Ovary (tissue), 3 donors: ENCODE data around the gene FSTL1.

Experiments used
- EP300 ChIP-seq: sonication (generic); formaldehyde crosslinking; IDR thresholded peaks from one replicate; pipeline ENCODE4 v1.6.1; 2017; ENCODE audit warnings: antibody characterized with exemption
- POLR2A ChIP-seq: fragments of 450-650 bp; IDR thresholded peaks from one replicate; pipeline ENCODE4 v1.6.1; 2017; ENCODE audit warnings: antibody characterized with exemption, mild to moderate bottlenecking, moderate library complexity
- TF ChIP-seq, protein P1 (sequence below), 3 donors: fragments of 450-650 bp in 2 of 3; fragments of 200-600 bp in 1 of 3; IDR thresholded peaks; one replicate each; pipeline versions ENCODE4 v1.5.1 to v1.8.0; 2016 to 2022; ENCODE audit warnings: antibody characterized with exemption in 3 of 3, mild to moderate bottlenecking in 1 of 3
- donor health status: DM: no; HTN: no; CAD: no.

DNA sequence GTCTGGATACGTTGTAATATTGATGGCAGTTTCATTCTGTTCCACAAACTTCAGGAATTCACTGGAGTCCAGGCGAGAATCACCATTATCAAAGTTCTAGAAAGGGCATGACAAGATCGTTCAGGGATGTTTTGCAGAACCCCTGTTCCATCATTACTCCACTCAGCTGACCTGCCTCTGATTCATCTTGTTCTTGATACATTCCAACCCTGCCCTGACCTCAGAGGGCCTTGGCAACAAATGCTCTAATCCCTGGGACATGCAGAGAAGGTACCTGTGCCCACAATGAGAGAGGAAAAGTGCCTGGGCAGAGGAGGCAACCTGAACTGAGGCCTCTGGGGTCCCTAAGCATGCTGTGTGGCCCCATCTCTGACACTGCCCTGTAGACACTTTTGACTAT lies 45.9 kb downstream of the FSTL1 start:
- TF ChIP-seq, protein P1, sequence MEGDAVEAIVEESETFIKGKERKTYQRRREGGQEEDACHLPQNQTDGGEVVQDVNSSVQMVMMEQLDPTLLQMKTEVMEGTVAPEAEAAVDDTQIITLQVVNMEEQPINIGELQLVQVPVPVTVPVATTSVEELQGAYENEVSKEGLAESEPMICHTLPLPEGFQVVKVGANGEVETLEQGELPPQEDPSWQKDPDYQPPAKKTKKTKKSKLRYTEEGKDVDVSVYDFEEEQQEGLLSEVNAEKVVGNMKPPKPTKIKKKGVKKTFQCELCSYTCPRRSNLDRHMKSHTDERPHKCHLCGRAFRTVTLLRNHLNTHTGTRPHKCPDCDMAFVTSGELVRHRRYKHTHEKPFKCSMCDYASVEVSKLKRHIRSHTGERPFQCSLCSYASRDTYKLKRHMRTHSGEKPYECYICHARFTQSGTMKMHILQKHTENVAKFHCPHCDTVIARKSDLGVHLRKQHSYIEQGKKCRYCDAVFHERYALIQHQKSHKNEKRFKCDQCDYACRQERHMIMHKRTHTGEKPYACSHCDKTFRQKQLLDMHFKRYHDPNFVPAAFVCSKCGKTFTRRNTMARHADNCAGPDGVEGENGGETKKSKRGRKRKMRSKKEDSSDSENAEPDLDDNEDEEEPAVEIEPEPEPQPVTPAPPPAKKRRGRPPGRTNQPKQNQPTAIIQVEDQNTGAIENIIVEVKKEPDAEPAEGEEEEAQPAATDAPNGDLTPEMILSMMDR (IDR thresholded peaks at IDR 0.05) = no peak
- TF ChIP-seq POLR2A (no peak), EP300 (no peak)
